HG03442 (cell line): Measurements from ENCODE around the gene DPYD.
A peak's percentile ranks its signal among the peaks of the same experiment; 100 is the strongest.

Experiments
- ATAC-seq: cut with Tn5 transposase; IDR thresholded peaks from one replicate; pipeline ENCODE4 v1.9.1; 2021; ENCODE audit warnings: mild to moderate bottlenecking, moderate library complexity; ENCODE audit not compliant: unreplicated experiment

Gene DPYD

GRCh38 chr1:97560714-97561113, 360.1 kb downstream of the DPYD start:
- no peak for ATAC-seq

- ATAC-seq: no peak
These were observed 366.9 kb downstream of the DPYD start for GRCh38 chr1:97553971-97554370.

DNA sequence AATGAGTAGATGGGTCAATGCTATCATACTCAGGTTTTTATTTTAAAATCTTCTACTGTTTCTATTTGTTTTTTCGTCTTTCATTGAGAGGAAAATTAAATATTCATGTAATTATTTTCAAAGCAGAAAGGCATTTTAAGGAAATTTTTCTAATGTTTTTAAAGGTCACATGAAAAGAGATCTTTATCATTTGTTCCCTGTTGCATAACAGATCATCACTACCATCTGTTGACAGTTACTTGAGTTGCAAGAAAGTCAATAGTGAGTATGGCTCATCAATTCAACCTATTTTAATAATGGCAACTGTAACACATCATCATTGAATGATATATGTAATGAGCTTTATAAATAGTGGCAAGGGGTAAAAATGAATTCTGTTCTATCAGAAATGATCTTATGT, 369.7 kb downstream of the DPYD start:
- no peak for ATAC-seq

- ATAC-seq: no peak
These were observed 375.4 kb downstream of the DPYD start for GRCh38 chr1:97545446-97545845.

DNA sequence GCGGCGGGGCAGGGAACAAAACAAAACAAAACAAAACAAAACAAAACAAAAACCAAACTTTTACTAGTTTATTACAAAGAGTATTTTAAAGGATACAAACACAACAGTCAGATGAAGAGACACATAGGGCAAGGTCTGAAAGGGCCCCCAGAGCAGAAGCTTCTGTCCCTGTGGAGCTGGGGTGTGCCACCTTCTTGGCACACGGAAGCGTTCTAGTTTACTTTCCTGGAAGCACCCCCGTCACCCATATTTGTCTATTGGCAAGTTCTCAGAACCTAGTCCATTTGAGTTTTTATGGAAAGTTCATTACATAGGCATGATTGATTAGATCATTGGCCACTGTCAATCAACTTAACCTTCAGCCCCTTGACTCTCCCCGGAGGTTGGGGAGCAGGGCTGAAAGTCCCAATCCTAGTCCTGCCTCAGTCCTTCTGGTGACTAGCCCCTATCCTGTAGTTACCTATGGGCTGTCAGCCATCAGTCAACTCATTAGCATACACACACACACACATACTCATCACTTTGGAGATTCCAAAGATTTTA, 380.4 kb downstream of the DPYD start:
- no peak for ATAC-seq

- no peak for ATAC-seq
These were observed 382.7 kb downstream of the DPYD start for GRCh38 chr1:97538113-97538512.

DNA sequence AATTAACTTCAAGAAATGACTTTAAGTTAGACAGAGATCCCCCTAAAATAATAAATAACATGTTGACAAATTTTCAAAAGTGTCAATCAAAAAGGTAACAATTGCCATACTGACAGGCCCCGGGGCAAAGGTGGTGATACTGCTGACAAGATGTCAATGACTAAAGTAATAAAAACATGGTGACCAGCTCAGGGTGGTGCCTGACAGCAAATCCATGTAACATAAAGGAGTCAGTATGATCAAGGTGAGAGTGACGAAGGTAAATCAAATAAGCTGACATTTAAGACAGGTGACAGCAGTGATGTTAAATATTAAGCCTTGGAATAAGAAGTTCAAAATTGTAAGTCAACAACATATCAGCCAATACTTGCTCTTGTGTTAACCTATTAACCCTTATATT, 387.5 kb downstream of the DPYD start:
- ATAC-seq: no peak

DNA sequence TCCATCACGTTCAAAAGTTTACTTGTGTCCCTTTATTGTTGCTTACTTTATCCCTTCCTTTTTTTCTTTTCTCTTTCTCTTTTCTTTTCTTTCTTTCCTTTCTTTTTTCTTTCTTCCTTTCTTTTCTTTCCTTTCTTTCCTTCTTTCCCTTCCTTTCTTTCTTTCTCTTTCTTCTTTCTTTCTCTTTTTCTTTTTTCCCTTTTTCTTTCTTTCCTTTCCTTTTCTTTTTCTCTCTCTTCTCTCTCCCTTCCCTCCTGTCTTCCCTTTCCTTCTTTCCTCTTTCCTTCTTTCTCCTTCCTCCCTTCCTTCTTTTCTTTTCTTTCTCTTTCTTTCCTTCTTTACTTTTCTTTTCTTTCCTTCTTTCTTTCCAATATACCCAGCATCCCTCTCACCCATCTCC, 391.2 kb downstream of the DPYD start:
- ATAC-seq: no peak

GRCh38 chr1:97524211-97524610, 396.6 kb downstream of the DPYD start:
- ATAC-seq: no peak

- ATAC-seq: no peak
These were observed 404.2 kb downstream of the DPYD start for GRCh38 chr1:97516588-97516987.

DNA sequence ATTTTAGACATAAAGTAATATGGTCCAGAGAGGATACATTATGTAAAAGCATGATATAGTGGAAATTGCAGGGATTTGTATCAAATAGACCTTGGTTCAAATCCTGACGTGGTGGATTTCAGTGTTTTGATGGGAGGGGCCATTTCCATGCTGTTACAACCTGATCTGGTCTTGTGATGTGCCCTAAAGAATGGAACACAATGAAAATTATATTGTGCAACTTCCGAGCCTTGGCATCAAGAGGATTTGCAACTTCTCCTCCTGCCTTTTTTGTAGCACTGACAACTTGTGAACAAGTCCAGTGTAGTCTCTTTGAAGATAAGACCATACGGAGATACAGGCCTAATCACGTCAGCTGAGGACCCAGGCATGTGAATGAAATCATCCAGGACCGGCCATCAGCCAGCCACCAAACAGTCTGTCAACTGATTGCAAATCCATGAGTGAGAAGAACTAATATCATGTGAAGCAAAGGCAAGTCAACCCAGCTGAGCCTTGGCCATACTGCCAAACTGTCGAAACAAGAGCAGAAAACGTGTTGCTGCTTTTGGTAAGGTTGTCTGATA, 412.1 kb downstream of the DPYD start:
- no peak for ATAC-seq

GRCh38 chr1:97507863-97508262, 413.0 kb downstream of the DPYD start:
- ATAC-seq: no peak

- no peak for ATAC-seq
These were observed 414.5 kb downstream of the DPYD start for GRCh38 chr1:97506368-97506767.

DNA sequence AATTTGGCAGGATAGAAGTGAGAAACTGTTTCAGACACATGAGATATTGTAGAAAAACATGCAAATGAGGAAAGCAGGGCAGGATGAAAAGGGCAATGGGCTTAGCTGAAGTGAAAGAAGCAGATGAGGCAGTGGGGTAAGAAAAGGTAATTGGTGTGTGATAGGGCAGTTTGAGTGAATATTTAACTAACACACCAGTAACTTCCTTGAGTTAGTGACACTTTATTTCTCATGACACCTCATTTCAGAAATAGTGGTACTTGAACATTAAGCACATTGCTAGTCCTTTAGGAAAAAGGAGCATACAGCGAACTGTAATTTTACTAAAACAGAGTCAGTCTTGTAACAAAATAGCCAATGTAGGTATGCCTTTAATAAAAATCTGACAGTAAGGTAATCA, 415.0 kb downstream of the DPYD start:
- peak; percentile 85 for ATAC-seq

DNA sequence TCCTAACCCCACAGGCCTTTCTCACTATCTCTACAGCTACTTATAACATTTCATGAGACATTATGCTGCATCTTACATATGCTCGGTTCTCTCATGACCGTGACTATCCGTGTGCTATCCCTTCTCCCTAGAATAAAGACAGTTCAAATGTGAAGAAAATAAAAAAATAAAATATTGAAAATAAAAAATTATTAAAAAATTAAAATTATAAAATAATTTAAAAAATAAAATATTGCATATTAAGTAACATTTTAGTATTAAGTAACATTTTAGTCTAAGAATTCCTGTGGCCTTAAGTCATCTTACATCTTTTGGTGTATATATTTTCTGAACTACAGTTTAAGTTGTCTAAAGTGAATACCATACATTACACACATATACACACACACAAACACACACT, 415.5 kb downstream of the DPYD start:
- ATAC-seq: no peak

GRCh38 chr1:97502360-97502759, 418.5 kb downstream of the DPYD start:
- ATAC-seq: no peak

DNA sequence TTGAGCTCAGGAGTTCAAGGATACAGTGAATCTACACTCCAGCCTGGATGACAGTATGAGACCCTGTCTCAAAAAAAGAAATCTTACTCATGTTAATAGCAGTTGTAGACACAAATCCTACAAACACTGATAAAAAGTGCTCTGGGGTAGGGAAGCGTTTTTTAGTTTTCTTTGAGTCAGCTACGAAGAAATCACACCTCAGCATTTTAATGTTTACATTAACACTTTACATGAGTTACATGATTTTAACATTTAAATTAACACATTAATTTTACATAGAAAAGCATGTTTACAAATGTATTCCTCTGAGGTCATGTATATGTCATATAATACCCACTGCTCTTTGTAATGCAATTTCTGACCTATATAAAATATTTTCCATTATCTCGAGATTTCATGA, 419.2 kb downstream of the DPYD start:
- ATAC-seq: no peak

GRCh38 chr1:97500760-97501159, 420.1 kb downstream of the DPYD start:
- no peak for ATAC-seq

GRCh38 chr1:97499667-97500066, 421.2 kb downstream of the DPYD start:
- ATAC-seq: no peak

DNA sequence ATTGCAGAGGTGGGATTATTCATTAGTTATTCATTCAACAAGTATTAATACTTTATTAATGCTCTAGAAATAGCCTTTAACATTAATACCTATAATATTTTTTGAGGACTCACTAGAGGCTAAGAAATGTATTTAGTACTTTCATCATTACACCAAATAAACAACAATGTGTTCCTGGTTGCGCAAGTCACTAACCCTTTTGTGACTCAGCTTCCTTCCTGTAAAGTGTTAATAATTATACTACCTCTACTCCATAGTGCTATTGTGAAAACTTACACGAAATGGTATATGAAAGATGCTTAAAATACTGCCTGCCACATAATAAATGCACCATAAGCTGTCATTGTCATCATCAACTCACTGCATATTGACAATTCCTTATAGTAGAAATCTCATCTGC, 431.0 kb downstream of the DPYD start:
- ATAC-seq: no peak

DNA sequence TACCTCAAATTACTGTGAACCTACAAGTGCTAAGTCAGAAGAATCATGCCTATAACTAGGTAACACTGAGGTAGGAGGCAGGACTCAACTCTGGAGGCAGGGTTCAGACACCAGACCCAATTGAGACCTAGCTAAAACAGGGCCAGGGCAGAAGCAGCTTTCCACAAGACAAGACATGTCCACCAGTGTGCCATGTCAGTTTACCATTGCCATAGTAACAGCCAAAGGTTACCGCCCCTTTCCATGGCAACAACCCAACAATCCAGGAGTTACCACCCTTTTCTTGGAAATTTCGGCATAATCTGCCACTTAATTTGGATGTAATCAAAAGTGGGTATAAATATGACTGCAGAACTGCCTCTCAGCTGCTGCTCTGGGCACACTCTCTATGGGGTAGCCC, 432.3 kb downstream of the DPYD start:
- ATAC-seq: no peak

- no peak for ATAC-seq
These were observed 438.8 kb downstream of the DPYD start for GRCh38 chr1:97482022-97482421.

GRCh38 chr1:97467445-97467844, 453.4 kb downstream of the DPYD start:
- ATAC-seq: no peak
